ENCODE data around the gene HSD17B8. TPM values are rescaled to one million over a fixed set of nuclear protein-coding genes. Genes with fewer than 3 reads are reported as not detected.

The HSD17B8 gene
- total and polyA plus RNA-seq, 2 donors (not counting 1 experiment from before 2014, with no cell fraction given), result 10.8 to 25.5 TPM

- no peak overlapping the region for H3K4me2 ChIP-seq (replicated peaks; ENCODE audit: low read depth, low read length, poor library complexity, severe bottlenecking)
- POLR2A ChIA-PET, result no interaction called here
- DNase-seq (no peak), ATAC-seq (ENCODE audit: low read depth) (no peak)
- H3K36me3 ChIP-seq (replicated peaks in 1 of 2; ENCODE audit: control extremely low read depth in 1 of 2, control insufficient read depth in 1 of 2, extremely low read depth in 1 of 2, insufficient read depth in 2 of 2, low read length in 1 of 2), result no peaks in the 10 kb centered on the region
- no peaks in the 10 kb centered on the region for H3K9me3 ChIP-seq (ENCODE audit: control extremely low read depth in 1 of 3, control insufficient read depth in 2 of 3, insufficient read depth in 1 of 3, low read length in 2 of 3)
- no peak overlapping the region for H2AFZ ChIP-seq (ENCODE audit: insufficient read depth, low read depth, low read length, poor library complexity, severe bottlenecking)
- H3K27ac Mint-ChIP-seq, result no peak overlapping the region
- H3K4me3 Mint-ChIP-seq, result no peak overlapping the region
- intact Hi-C loops (cut with micrococcal nuclease), result no loop called here
- CTCF ChIA-PET, result interaction anchor here (0.9 to 2.1 kb wide), 5 partner anchors 34 to 295 kb away, joined by 3 to 6 read pairs (median 3); no protein-coding TSS in a partner anchor
- WGBS (ENCODE audit: insufficient coverage), result 99% methylated on average over 8 of the region's 10 CpGs
- no peaks in the 10 kb centered on the region for H3K79me2 ChIP-seq (ENCODE audit: control insufficient read depth, insufficient read depth, low read length)
- no peak overlapping the region for H3K9ac ChIP-seq (ENCODE audit: low read length)
- no peaks in the 10 kb centered on the region for H3K9me3 Mint-ChIP-seq (ENCODE audit: insufficient read depth)
- no peak overlapping the region for H3K27ac ChIP-seq (ENCODE audit: low read length in 2 of 2)
- H3K4me1 ChIP-seq (ENCODE audit: control insufficient read depth in 2 of 2, insufficient read depth in 2 of 2, low read length in 2 of 2), result peaks cover 7 to 18% of the 10 kb centered on the region in 2 donors
- no peaks in the 10 kb centered on the region for H4K20me1 ChIP-seq (ENCODE audit: control insufficient read depth, insufficient read depth, low read length, poor library complexity, severe bottlenecking)
- peaks cover 0 to 3% (median 0%) of the 10 kb centered on the region in 4 experiments for H3K27me3 ChIP-seq (replicated peaks in 1 of 4; ENCODE audit: control extremely low read depth in 1 of 4, control insufficient read depth in 3 of 4, insufficient read depth in 4 of 4, low read length in 3 of 4)
- peaks cover 17% of the 10 kb centered on the region for H3K4me1 Mint-ChIP-seq
- TF ChIP-seq EZH2 (IDR thresholded peaks at IDR 0.05; ENCODE audit: borderline replicate concordance, insufficient read depth, low read depth, low read length, poor library complexity, severe bottlenecking) (no peak), CTCF (IDR thresholded peaks at IDR 0.05) (no peak)
- H3K4me3 ChIP-seq (ENCODE audit: control extremely low read depth in 1 of 5, extremely low read depth in 1 of 5, insufficient read depth in 1 of 5, low read depth in 2 of 5, low read length in 4 of 5), result no peak overlapping the region
- peaks cover 19% of the 10 kb centered on the region for H3K27me3 Mint-ChIP-seq
Measured at GRCh38 chr6:33163540-33163939, 40.9 kb upstream of the HSD17B8 start.

- no peak overlapping the region for H3K27ac Mint-ChIP-seq
- no peak overlapping the region for H3K4me3 Mint-ChIP-seq
Measured at GRCh38 chr6:33164176-33164575, 40.3 kb upstream of the HSD17B8 start.

More at GRCh38 chr6:33164176-33164575, 40.3 kb upstream of the HSD17B8 start:
- WGBS (ENCODE audit: insufficient coverage), result 73% methylated on average over 10 of the region's 10 CpGs
- no peak overlapping the region for H3K9ac ChIP-seq (ENCODE audit: low read length)
- TF ChIP-seq CTCF (IDR thresholded peaks at IDR 0.05) (no peak), EZH2 (IDR thresholded peaks at IDR 0.05; ENCODE audit: borderline replicate concordance, insufficient read depth, low read depth, low read length, poor library complexity, severe bottlenecking) (no peak)
- no peak overlapping the region for H3K4me3 ChIP-seq (ENCODE audit: control extremely low read depth in 1 of 5, extremely low read depth in 1 of 5, insufficient read depth in 1 of 5, low read depth in 2 of 5, low read length in 4 of 5)
- H3K4me1 Mint-ChIP-seq, result peaks cover 17% of the 10 kb centered on the region
- no peak overlapping the region for H3K27ac ChIP-seq (ENCODE audit: low read length in 2 of 2)
- ChIA-PET CTCF (interaction anchor here (0.9 to 2.1 kb wide), 5 partner anchors 34 to 163 kb away, joined by 3 to 6 read pairs (median 3); no protein-coding TSS in a partner anchor), POLR2A (interaction anchor here (0.5 to 0.7 kb wide), 2 partner anchors 116 to 763 kb away, joined by 4 read pairs; no protein-coding TSS in a partner anchor)
- H3K27me3 ChIP-seq (replicated peaks in 1 of 4; ENCODE audit: control extremely low read depth in 1 of 4, control insufficient read depth in 3 of 4, insufficient read depth in 4 of 4, low read length in 3 of 4), result peaks cover 0 to 3% (median 0%) of the 10 kb centered on the region in 4 experiments
- ATAC-seq (ENCODE audit: low read depth), result no peak
- no peak for DNase-seq
- H3K9me3 Mint-ChIP-seq (ENCODE audit: insufficient read depth), result no peaks in the 10 kb centered on the region
- no peak overlapping the region for H2AFZ ChIP-seq (ENCODE audit: insufficient read depth, low read depth, low read length, poor library complexity, severe bottlenecking)
- no peaks in the 10 kb centered on the region for H3K9me3 ChIP-seq (ENCODE audit: control extremely low read depth in 1 of 3, control insufficient read depth in 2 of 3, insufficient read depth in 1 of 3, low read length in 2 of 3)
- H3K27me3 Mint-ChIP-seq, result peaks cover 19% of the 10 kb centered on the region
- no peak overlapping the region for H3K4me2 ChIP-seq (replicated peaks; ENCODE audit: low read depth, low read length, poor library complexity, severe bottlenecking)
- H3K36me3 ChIP-seq (replicated peaks in 1 of 2; ENCODE audit: control extremely low read depth in 1 of 2, control insufficient read depth in 1 of 2, extremely low read depth in 1 of 2, insufficient read depth in 2 of 2, low read length in 1 of 2), result no peaks in the 10 kb centered on the region
- H3K79me2 ChIP-seq (ENCODE audit: control insufficient read depth, insufficient read depth, low read length), result no peaks in the 10 kb centered on the region
- intact Hi-C loops (cut with micrococcal nuclease), result no loop called here
- H3K4me1 ChIP-seq (ENCODE audit: control insufficient read depth in 2 of 2, insufficient read depth in 2 of 2, low read length in 2 of 2), result peaks cover 7 to 18% of the 10 kb centered on the region in 2 donors
- H4K20me1 ChIP-seq (ENCODE audit: control insufficient read depth, insufficient read depth, low read length, poor library complexity, severe bottlenecking), result no peaks in the 10 kb centered on the region

All from B cell (primary cell).